Measurements from ENCODE around the gene SLC2A2.

The SLC2A2 gene

DNA sequence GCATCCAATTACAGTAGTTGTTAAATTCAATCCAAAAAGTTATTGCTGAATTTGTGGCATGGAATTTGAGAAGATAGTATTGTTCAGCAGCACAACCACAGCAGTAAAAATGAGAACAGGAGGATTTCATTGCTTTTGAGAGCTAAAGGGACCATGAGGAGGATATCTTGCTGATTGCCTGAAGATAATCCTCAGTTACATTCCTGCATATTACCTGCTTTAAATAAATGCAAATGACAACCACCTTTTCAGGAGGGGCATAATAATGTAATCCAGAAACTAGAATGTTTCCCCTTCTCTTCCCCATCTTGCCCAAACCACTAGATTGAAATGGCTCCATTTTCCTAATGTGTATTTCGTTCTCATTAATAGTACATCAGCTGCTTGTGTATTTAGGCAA lies 35.2 kb upstream of the SLC2A2 start:
- in situ Hi-C loops (cut with MboI; ENCODE audit: low pct_unique_long_range_greater_than_20kb, low sequenced_read_pairs, unreplicated experiment) = no loop called here
- TF ChIP-seq, protein P1, sequence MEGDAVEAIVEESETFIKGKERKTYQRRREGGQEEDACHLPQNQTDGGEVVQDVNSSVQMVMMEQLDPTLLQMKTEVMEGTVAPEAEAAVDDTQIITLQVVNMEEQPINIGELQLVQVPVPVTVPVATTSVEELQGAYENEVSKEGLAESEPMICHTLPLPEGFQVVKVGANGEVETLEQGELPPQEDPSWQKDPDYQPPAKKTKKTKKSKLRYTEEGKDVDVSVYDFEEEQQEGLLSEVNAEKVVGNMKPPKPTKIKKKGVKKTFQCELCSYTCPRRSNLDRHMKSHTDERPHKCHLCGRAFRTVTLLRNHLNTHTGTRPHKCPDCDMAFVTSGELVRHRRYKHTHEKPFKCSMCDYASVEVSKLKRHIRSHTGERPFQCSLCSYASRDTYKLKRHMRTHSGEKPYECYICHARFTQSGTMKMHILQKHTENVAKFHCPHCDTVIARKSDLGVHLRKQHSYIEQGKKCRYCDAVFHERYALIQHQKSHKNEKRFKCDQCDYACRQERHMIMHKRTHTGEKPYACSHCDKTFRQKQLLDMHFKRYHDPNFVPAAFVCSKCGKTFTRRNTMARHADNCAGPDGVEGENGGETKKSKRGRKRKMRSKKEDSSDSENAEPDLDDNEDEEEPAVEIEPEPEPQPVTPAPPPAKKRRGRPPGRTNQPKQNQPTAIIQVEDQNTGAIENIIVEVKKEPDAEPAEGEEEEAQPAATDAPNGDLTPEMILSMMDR (IDR thresholded peaks at IDR 0.05; ENCODE audit: extremely low read depth, insufficient read depth, missing control alignments) = no peak
- no peak for DNase-seq (ENCODE audit: low spot score)

GRCh38 chr3:171059978-171060377 lies 33.5 kb upstream of the SLC2A2 start:
- in situ Hi-C loops (cut with MboI; ENCODE audit: low pct_unique_long_range_greater_than_20kb, low sequenced_read_pairs, unreplicated experiment) = no loop called here
- DNase-seq (ENCODE audit: low spot score) = no peak
- TF ChIP-seq, protein P1 (IDR thresholded peaks at IDR 0.05; ENCODE audit: extremely low read depth, insufficient read depth, missing control alignments) = no peak

GRCh38 chr3:171058873-171059603 lies 32.5 kb upstream of the SLC2A2 start:
- DNase-seq (ENCODE audit: low spot score) = no peak
- in situ Hi-C loops (cut with MboI; ENCODE audit: low pct_unique_long_range_greater_than_20kb, low sequenced_read_pairs, unreplicated experiment) = no loop called here
- TF ChIP-seq, protein P1 (IDR thresholded peaks at IDR 0.05; ENCODE audit: extremely low read depth, insufficient read depth, missing control alignments) = no peak

DNA sequence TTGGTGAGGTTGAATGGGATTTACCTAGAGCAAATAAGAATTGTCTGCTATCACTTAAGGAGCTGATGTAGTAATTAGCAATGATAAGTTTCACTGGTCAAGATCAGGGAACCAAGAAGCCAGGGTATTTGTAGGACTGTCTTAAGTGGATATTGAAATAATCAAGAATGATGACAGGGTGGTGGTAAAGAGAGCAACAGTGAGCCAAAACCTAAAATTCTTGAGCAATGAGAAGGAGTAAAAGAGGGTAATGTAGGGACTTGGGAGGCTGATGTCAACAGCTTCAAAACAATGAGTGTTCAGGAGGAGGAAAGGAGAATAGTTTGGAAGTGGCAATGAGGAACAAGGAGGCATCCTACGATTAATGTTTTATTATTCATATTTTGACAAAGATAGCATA lies 31.5 kb upstream of the SLC2A2 start:
- in situ Hi-C loops (cut with MboI; ENCODE audit: low pct_unique_long_range_greater_than_20kb, low sequenced_read_pairs, unreplicated experiment) = no loop called here
- TF ChIP-seq, protein P1 (IDR thresholded peaks at IDR 0.05; ENCODE audit: extremely low read depth, insufficient read depth, missing control alignments) = no peak
- DNase-seq (ENCODE audit: low spot score) = no peak

DNA sequence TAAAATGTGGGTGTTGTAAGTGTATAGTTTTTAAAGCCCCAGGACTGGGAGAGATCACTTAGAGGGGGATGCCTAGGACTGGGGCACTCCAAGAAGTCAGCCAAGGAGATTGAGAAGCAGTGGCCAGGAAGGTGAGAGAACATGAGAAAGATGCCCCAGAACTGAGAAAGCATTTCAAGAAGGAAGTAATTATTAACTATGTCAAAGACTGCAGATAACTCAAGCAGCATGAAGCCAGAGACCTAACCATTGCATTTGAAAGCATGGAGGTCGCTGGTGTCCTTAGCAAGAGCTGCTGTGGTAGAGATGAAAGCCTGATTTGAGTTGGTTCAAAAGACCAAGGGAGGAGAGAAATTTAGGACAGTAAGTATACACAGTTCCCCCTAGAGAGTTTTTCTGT lies 30.6 kb upstream of the SLC2A2 start:
- TF ChIP-seq, protein P1 (IDR thresholded peaks at IDR 0.05; ENCODE audit: extremely low read depth, insufficient read depth, missing control alignments) = no peak
- in situ Hi-C loops (cut with MboI; ENCODE audit: low pct_unique_long_range_greater_than_20kb, low sequenced_read_pairs, unreplicated experiment) = no loop called here

DNA sequence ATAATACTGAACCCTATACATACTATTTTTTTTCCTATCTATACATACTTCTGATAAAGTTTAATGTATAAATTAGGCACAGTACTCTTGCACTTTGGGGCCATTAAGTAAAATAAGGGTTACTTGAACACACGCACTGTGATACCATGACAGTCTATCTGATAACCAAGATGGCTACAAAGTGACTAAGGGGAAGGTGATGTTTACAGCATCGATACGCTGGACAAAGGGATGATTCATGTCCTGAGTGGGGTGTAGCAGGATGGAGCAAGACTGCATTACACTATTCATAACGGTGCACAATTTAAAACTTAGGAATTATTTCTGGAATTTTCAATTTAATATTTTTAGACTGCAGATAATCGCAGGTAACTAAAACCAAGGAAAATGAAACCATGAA lies 30.0 kb upstream of the SLC2A2 start:
- DNase-seq (ENCODE audit: low spot score) = no peak
- TF ChIP-seq, protein P1 (IDR thresholded peaks at IDR 0.05; ENCODE audit: extremely low read depth, insufficient read depth, missing control alignments) = no peak
- in situ Hi-C loops (cut with MboI; ENCODE audit: low pct_unique_long_range_greater_than_20kb, low sequenced_read_pairs, unreplicated experiment) = no loop called here

More for the DNA sequence above, 30.6 kb upstream of the SLC2A2 start:
- no peak for DNase-seq (ENCODE audit: low spot score)
